ENCODE results near the gene OVCA2.

- TF ChIP-seq POLR2AphosphoS5 (IDR thresholded peaks at IDR 0.05; ENCODE audit: borderline replicate concordance, low read depth, low read length) (no peak), EZH2 (IDR thresholded peaks at IDR 0.05) (no peak)
These were observed 33.3 kb upstream of the OVCA2 start for GRCh38 chr17:2008332-2009126.
